GM21737 (cell line): ENCODE measurements around the gene SBDS.
A peak's percentile ranks its signal among the peaks of the same experiment; 100 is the strongest.
"Not testable (repeated sequence)": the region's sequence is repeated elsewhere in the genome, so short reads cannot be mapped to it uniquely, and the experiment has no call there.

Experiments used
- ATAC-seq: cut with Tn5 transposase; IDR thresholded peaks from one replicate; pipeline ENCODE4 v1.9.1; 2021; ENCODE audit warnings: mild to moderate bottlenecking, moderate library complexity; ENCODE audit not compliant: unreplicated experiment

The SBDS gene

GRCh38 chr7:66996444-66997191 is 1.2 kb upstream of the SBDS start, which contains the start of gene TYW1:
Gene TYW1 (plus strand): TSS chr7:66996833. CDS start chr7:66996979, 146 bp downstream.
- ATAC-seq = peak; percentile 85

- peak; percentile 28 for ATAC-seq
These were observed 716 bp downstream of the SBDS start for GRCh38 chr7:66994691-66995049.

- not testable (repeated sequence) for ATAC-seq
These were observed 1.3 kb downstream of the SBDS start for GRCh38 chr7:66994051-66994450.

GRCh38 chr7:66989552-66989951 is 5.8 kb downstream of the SBDS start:
- ATAC-seq = not testable (repeated sequence)

- not testable (repeated sequence) for ATAC-seq
These were observed 15.1 kb downstream of the SBDS start for GRCh38 chr7:66980336-66980735.

- not testable (repeated sequence) for ATAC-seq
These were observed 16.4 kb downstream of the SBDS start for GRCh38 chr7:66979013-66979412.

- not testable (repeated sequence) for ATAC-seq
These were observed 17.1 kb downstream of the SBDS start for GRCh38 chr7:66978312-66978711.

- no peak for ATAC-seq
These were observed 20.3 kb downstream of the SBDS start for GRCh38 chr7:66974986-66975590.

GRCh38 chr7:66970310-66970709 is 25.1 kb downstream of the SBDS start:
- ATAC-seq = no peak

- not testable (repeated sequence) for ATAC-seq
These were observed 26.4 kb downstream of the SBDS start for GRCh38 chr7:66969001-66969400.

GRCh38 chr7:66967029-66967428 is 28.4 kb downstream of the SBDS start:
- no peak for ATAC-seq

GRCh38 chr7:66964411-66964810 is 31.0 kb downstream of the SBDS start:
- ATAC-seq = no peak

- ATAC-seq = no peak
These were observed 34.3 kb downstream of the SBDS start for GRCh38 chr7:66961096-66961495.

- ATAC-seq = no peak
These were observed 35.2 kb downstream of the SBDS start for GRCh38 chr7:66960192-66960591.

- ATAC-seq = no peak
These were observed 36.6 kb downstream of the SBDS start for GRCh38 chr7:66958538-66959350.

- ATAC-seq = no peak
These were observed 37.6 kb downstream of the SBDS start for GRCh38 chr7:66957595-66958290.

GRCh38 chr7:66953044-66953427 is 42.4 kb downstream of the SBDS start:
- no peak for ATAC-seq

- ATAC-seq = no peak
These were observed 42.9 kb downstream of the SBDS start for GRCh38 chr7:66952343-66953043.

- no peak for ATAC-seq
These were observed 44.6 kb downstream of the SBDS start for GRCh38 chr7:66950763-66951162.

GRCh38 chr7:66950311-66950710 is 45.1 kb downstream of the SBDS start:
- no peak for ATAC-seq
